ENCODE measurements around the gene NEU1. TPM values are rescaled to one million over a fixed set of nuclear protein-coding genes. Genes with fewer than 3 reads are reported as not detected.

The NEU1 gene
- total and polyA plus RNA-seq, 8 donors: 19.0 to 38.5 (median 24.6) TPM

DNA sequence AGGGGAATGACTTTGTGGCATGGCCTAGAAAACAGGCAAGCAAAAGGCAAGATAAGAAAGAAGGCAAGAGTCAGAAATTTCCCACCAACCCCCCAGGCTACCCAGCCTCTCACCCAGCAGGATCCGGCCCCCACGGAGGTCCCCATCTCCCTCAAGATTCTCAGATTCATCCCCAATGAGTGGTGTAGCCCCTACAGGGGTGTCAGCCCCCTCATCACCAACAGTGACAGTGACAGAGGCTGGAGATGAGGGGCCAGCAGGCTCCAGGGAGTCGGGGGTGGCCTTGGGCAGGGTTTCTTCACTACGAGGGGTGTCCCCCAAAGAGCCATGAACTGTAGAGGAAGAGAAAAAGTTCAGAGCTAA is 33.9 kb upstream of the NEU1 start:
- H3K9me3 ChIP-seq: no peaks in the 10 kb centered on the region
- H3K27ac ChIP-seq: peak overlapping the region in 2 of 4 donors; percentile 31 to 39
- ATAC-seq (no peak), FAIRE-seq (no peak), DNase-seq (no peak)
- TF ChIP-seq, protein P1, sequence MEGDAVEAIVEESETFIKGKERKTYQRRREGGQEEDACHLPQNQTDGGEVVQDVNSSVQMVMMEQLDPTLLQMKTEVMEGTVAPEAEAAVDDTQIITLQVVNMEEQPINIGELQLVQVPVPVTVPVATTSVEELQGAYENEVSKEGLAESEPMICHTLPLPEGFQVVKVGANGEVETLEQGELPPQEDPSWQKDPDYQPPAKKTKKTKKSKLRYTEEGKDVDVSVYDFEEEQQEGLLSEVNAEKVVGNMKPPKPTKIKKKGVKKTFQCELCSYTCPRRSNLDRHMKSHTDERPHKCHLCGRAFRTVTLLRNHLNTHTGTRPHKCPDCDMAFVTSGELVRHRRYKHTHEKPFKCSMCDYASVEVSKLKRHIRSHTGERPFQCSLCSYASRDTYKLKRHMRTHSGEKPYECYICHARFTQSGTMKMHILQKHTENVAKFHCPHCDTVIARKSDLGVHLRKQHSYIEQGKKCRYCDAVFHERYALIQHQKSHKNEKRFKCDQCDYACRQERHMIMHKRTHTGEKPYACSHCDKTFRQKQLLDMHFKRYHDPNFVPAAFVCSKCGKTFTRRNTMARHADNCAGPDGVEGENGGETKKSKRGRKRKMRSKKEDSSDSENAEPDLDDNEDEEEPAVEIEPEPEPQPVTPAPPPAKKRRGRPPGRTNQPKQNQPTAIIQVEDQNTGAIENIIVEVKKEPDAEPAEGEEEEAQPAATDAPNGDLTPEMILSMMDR (IDR thresholded peaks at IDR 0.05): no peak
- 38 to 44% methylated on average over 4 of the region's 4 CpGs for WGBS, 2 donors
- intact Hi-C loops (cut with DNase I): no loop called here
- no peaks in the 10 kb centered on the region for H3K27me3 ChIP-seq
- H3K4me1 ChIP-seq: peaks cover 4 to 5% (median 5%) of the 10 kb centered on the region in 3 donors
- H3K4me3 ChIP-seq: peak overlapping the region in 3 of 4 donors; percentile 80 to 97 (median 92)
- peaks cover 0 to 21% (median 8%) of the 10 kb centered on the region in 3 donors for H3K36me3 ChIP-seq

- TF ChIP-seq, protein P1 (IDR thresholded peaks at IDR 0.05): no peak
- no peaks in the 10 kb centered on the region for H3K4me1 ChIP-seq
- DNase-seq (no peak), ATAC-seq (no peak), FAIRE-seq (no peak)
- H3K27me3 ChIP-seq: no peaks in the 10 kb centered on the region
- WGBS, 2 donors: 84 to 92% methylated on average over 6 of the region's 6 CpGs
- no peak overlapping the region for H3K4me3 ChIP-seq
- H3K9me3 ChIP-seq: no peaks in the 10 kb centered on the region
- H3K27ac ChIP-seq: no peak overlapping the region
- intact Hi-C loops (cut with DNase I): no loop called here
- H3K36me3 ChIP-seq: peaks cover 0 to 31% (median 11%) of the 10 kb centered on the region in 3 donors
These were observed 30.2 kb upstream of the NEU1 start for GRCh38 chr6:31892821-31893220.

DNA sequence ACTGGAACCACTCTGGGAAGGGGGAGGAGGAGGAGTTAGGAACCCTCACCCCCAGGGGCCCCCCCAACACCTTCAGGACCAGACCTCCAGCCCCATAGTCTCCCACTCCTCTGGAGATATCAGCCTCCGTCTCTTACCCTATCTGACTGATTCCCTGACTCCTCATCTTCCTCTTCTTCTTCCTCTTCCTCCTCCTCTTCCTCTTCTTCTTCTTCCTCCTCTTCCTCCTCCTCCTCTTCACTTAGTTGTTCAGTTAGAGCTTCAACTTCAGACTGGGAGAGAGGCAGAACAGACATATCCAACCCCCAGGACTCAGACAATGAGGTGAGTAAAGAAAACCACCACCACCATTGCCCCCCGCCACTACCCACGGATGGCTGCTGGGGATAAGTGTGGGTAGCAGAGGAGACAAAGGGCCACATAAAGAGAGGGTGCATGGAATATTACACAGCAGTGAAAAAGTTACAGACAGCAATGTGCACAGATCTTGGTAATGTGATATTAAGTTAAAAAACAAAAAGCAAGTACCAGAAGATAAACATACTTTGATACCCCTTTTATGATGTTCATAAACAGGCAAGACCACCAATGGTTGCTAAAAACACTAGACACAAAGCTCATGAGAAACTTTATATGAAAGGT is 26.8 kb upstream of the NEU1 start:
- H3K27ac ChIP-seq: no peak overlapping the region
- no peaks in the 10 kb centered on the region for H3K4me1 ChIP-seq
- TF ChIP-seq, protein P1 (IDR thresholded peaks at IDR 0.05): no peak
- FAIRE-seq: no peak
- peak in 1 of 4 donors; percentile 11 for ATAC-seq
- intact Hi-C loops (cut with DNase I): no loop called here
- H3K9me3 ChIP-seq: no peaks in the 10 kb centered on the region
- no peak for DNase-seq
- H3K4me3 ChIP-seq: no peak overlapping the region
- H3K36me3 ChIP-seq: peaks cover 2 to 49% (median 20%) of the 10 kb centered on the region in 3 donors
- 96 to 98% methylated on average over 3 of the region's 3 CpGs for WGBS, 2 donors
- H3K27me3 ChIP-seq: no peaks in the 10 kb centered on the region

- ATAC-seq: peak in 3 of 4 donors; percentile 47 to 77 (median 63)
- FAIRE-seq: no peak
- TF ChIP-seq, protein P1 (IDR thresholded peaks at IDR 0.05): peak; percentile 50 to 67 (median 60)
- Histone ChIP-seq H3K27me3 (no peaks in the 10 kb centered on the region), H3K9me3 (no peaks in the 10 kb centered on the region), H3K4me3 (no peak overlapping the region), H3K4me1 (no peaks in the 10 kb centered on the region), H3K36me3 (peaks cover 5 to 55% (median 24%) of the 10 kb centered on the region in 3 donors), H3K27ac (no peak overlapping the region)
- 78 to 85% methylated on average over 36 to 43 of the region's 43 CpGs for whole genome bisulfite sequencing, 2 donors
- intact Hi-C loops (cut with DNase I): no loop called here
- peak in 4 of 6 donors; percentile 45 to 83 (median 70) for DNase-seq
These were observed 25.9 kb upstream of the NEU1 start for GRCh38 chr6:31888276-31889258.
